Ovary (tissue), 3 donors: ENCODE data around the gene BTC.

Source experiments
- CTCF ChIP-seq, 3 donors: fragments of 450-650 bp in 2 of 3; fragments of 200-600 bp in 1 of 3; IDR thresholded peaks; one replicate each; pipeline versions ENCODE4 v1.5.1 to v1.8.0; 2016 to 2022; ENCODE audit warnings: antibody characterized with exemption in 3 of 3, mild to moderate bottlenecking in 1 of 3
- EP300 ChIP-seq: sonication (generic); formaldehyde crosslinking; IDR thresholded peaks from one replicate; pipeline ENCODE4 v1.6.1; 2017; ENCODE audit warnings: antibody characterized with exemption
- POLR2A ChIP-seq: fragments of 450-650 bp; IDR thresholded peaks from one replicate; pipeline ENCODE4 v1.6.1; 2017; ENCODE audit warnings: antibody characterized with exemption, mild to moderate bottlenecking, moderate library complexity
- donor health status: DM: no; HTN: no; CAD: no.

- TF ChIP-seq CTCF (IDR thresholded peaks at IDR 0.05) (no peak), POLR2A (no peak), EP300 (no peak)
Observed at GRCh38 chr4:74724979-74725378, 69.3 kb downstream of the BTC start.
